Activated T-helper 17 cell treated with anti-CD3 and anti-CD28 coated beads, Interleukin-2, amount 50 U/mL, for 72 hours (primary cell): ENCODE data around the gene PKD2L1. TPM values are rescaled to one million over a fixed set of nuclear protein-coding genes. Genes with fewer than 3 reads are reported as not detected.
A peak's percentile ranks its signal among the peaks of the same experiment; 100 is the strongest.
"Not testable (repeated sequence)": the region's sequence is repeated elsewhere in the genome, so short reads cannot be mapped to it uniquely, and the experiment has no call there.

ENCODE experiments used
- ATAC-seq: fragments of 150-1000 bp; cut with Tn5 transposase; replicated peaks from 2 replicates; pipeline ENCODE4 v1.10.0; 2021; ENCODE audit warnings: mild to moderate bottlenecking, moderate library complexity
- H3K27ac Mint-ChIP-seq: one replicate; pipeline ENCODE4 v1.8.0; 2022; ENCODE audit warnings: mixed read lengths
- H3K27me3 Mint-ChIP-seq: one replicate; pipeline ENCODE4 v1.8.0; 2022; ENCODE audit warnings: mixed read lengths
- H3K36me3 Mint-ChIP-seq: one replicate; pipeline ENCODE4 v1.8.0; 2022; ENCODE audit warnings: low read depth, mild to moderate bottlenecking, mixed read lengths
- H3K4me1 Mint-ChIP-seq: one replicate; pipeline ENCODE4 v1.8.0; 2022; ENCODE audit warnings: mixed read lengths
- H3K4me3 Mint-ChIP-seq: one replicate; pipeline ENCODE4 v1.8.0; 2022; ENCODE audit warnings: mild to moderate bottlenecking, mixed read lengths
- H3K9me3 Mint-ChIP-seq: one replicate; pipeline ENCODE4 v1.8.0; 2022; ENCODE audit warnings: mixed read lengths
- total RNA-seq, 2 donors: library from RNA; stranded (reverse); gene quantifications; one replicate each; pipeline ENCODE4 v1.2.3, GENCODE V29; 2022

Gene PKD2L1
- total RNA-seq, 2 donors from 2014 or later: 0.30 to 0.66 TPM

GRCh38 chr10:100293066-100293465 lies 37.0 kb downstream of the PKD2L1 start:
- Mint-ChIP-seq H3K27me3 (peaks cover 22% of the 10 kb centered on the region), H3K9me3 (no peaks in the 10 kb centered on the region), H3K4me1 (no peaks in the 10 kb centered on the region), H3K4me3 (no peak overlapping the region), H3K36me3 (no peaks in the 10 kb centered on the region), H3K27ac (no peak overlapping the region)
- ATAC-seq: no peak

- peaks cover 20% of the 10 kb centered on the region for H3K27me3 Mint-ChIP-seq
- H3K9me3 Mint-ChIP-seq, ATAC-seq, H3K4me3 Mint-ChIP-seq, H3K36me3 Mint-ChIP-seq, H3K4me1 Mint-ChIP-seq, H3K27ac Mint-ChIP-seq: not testable (repeated sequence)
These were observed 37.7 kb downstream of the PKD2L1 start for GRCh38 chr10:100292300-100292699.

GRCh38 chr10:100291356-100291755 lies 38.7 kb downstream of the PKD2L1 start:
- no peak overlapping the region for H3K4me3 Mint-ChIP-seq
- no peak overlapping the region for H3K27ac Mint-ChIP-seq

DNA sequence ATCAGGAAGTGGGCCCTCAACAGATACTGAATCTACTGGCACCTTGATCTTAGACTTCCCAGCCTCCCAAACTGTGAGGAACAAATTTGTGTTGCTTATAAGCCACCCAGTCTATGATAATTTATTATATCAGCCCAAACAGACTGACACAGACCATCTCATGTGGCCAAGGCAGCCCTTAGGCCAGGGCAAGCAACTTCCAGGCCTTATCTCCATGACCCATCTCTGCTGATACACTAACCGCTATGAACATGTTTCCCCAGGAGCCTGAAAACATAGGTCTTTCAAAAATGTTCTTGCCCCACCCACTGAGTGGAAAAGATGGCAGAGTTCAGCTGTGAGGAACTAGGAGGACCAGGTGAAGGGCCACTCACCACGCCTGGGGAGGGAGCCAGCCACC lies 40.4 kb downstream of the PKD2L1 start:
- Mint-ChIP-seq H3K27ac (no peak overlapping the region), H3K27me3 (peaks cover 3% of the 10 kb centered on the region), H3K4me1 (peaks cover 18% of the 10 kb centered on the region), H3K9me3 (no peaks in the 10 kb centered on the region), H3K36me3 (peaks cover 24% of the 10 kb centered on the region), H3K4me3 (no peak overlapping the region)
- ATAC-seq: no peak

More at GRCh38 chr10:100291356-100291755, 38.7 kb downstream of the PKD2L1 start:
- Mint-ChIP-seq H3K36me3 (peaks cover 6% of the 10 kb centered on the region), H3K9me3 (no peaks in the 10 kb centered on the region), H3K4me1 (peaks cover 6% of the 10 kb centered on the region), H3K27me3 (peaks cover 13% of the 10 kb centered on the region)
- no peak for ATAC-seq

- Mint-ChIP-seq H3K27ac (no peak overlapping the region), H3K36me3 (peaks cover 27% of the 10 kb centered on the region), H3K9me3 (no peaks in the 10 kb centered on the region), H3K4me3 (peak overlapping the region; percentile 99), H3K4me1 (peaks cover 20% of the 10 kb centered on the region), H3K27me3 (no peaks in the 10 kb centered on the region)
- ATAC-seq: no peak
These were observed 41.8 kb downstream of the PKD2L1 start for GRCh38 chr10:100288196-100288595.

- H3K9me3 Mint-ChIP-seq: no peaks in the 10 kb centered on the region
- H3K4me1 Mint-ChIP-seq: peaks cover 20% of the 10 kb centered on the region
- ATAC-seq: no peak
- peak overlapping the region; percentile 99 for H3K27ac Mint-ChIP-seq
- H3K36me3 Mint-ChIP-seq: peaks cover 27% of the 10 kb centered on the region
- H3K27me3 Mint-ChIP-seq: no peaks in the 10 kb centered on the region
- peak overlapping the region; percentile 99 for H3K4me3 Mint-ChIP-seq
These were observed 42.3 kb downstream of the PKD2L1 start for GRCh38 chr10:100287756-100288155.

DNA sequence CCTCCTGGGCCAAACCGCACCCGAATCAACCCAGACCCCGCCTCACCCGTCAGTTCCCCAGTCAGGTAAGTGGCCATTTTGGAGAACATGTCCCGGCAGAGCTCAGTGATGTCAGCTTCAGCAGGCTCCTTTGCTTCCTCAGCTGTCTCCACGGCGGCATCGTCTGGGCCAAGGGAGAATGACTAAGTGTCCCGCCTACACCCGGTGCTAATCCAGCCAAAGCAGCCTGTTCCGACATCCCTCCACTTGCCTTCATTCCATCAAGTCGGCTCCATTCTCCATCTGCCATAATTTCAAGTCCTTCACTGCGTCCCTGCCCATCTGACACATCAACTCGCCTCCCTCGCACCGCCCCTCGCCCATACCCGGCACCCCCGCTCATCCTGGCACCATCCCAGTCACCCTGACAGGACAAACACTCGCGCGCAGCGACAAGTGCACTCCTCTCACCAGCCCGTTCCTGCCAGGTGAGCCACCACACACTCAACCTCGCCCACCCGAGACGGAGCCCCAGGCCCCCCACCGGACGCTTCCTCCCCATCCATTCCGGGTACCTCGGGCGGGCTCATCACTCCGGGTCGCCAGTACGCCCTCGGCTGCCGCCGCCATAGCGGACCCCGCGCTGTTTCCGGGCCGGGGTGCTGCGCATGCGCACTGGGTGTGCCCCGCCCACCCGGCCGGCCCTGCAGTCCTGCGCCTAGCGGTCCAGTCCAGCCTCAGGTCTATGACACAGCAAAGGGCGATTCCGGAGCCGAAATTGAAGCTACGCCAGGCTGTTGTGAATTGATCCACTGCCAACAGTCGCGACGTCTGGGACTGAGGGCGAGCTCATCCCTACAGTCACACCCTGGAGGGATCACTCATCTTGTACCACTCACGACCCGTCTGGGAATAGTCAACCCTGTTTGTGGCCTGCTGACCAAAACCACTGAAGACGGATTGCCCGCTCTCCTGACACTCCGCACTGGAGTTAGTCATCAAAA lies 43.7 kb downstream of the PKD2L1 start, which contains the start of gene BLOC1S2:
Gene BLOC1S2, minus strand, starts transcription at position 630 of the 983 bp plus-strand sequence. Its CDS starts 21 bp downstream, at position 609.
- H3K4me3 Mint-ChIP-seq: peak within 1 kb of the TSS; percentile 99
- peak within 1 kb of the TSS; percentile 99 for H3K27ac Mint-ChIP-seq
- H3K27me3 Mint-ChIP-seq: no peaks in the 10 kb centered on the region
- H3K4me1 Mint-ChIP-seq: peaks cover 20% of the 10 kb centered on the region
- H3K36me3 Mint-ChIP-seq: peaks cover 27% of the 10 kb centered on the region
- ATAC-seq: peak; percentile 90
- no peaks in the 10 kb centered on the region for H3K9me3 Mint-ChIP-seq

GRCh38 chr10:100285326-100285725 lies 44.7 kb downstream of the PKD2L1 start:
- Mint-ChIP-seq H3K4me1 (peaks cover 20% of the 10 kb centered on the region), H3K36me3 (peaks cover 27% of the 10 kb centered on the region), H3K4me3 (peak overlapping the region; percentile 99), H3K27ac (peak overlapping the region; percentile 99)
- not testable (repeated sequence) for ATAC-seq, H3K27me3 Mint-ChIP-seq, H3K9me3 Mint-ChIP-seq

DNA sequence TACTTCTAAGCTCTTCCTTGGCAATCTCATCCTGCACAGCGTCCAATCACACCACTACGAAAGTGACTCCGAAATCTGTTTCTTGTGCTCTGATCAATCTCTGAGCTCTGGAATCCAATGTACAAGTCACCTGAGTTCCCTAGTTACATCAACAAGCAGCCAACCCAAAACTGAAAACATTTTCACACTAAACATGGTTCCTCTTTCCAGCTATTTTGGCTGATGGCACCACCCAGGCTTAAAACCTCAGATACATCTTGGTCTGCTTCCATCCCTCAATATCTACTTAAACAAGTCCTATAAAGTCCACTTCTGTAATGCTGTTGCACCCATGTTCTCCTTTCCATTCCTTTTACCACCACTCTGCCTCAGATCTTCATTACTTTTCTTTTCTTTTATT lies 47.1 kb downstream of the PKD2L1 start:
- Mint-ChIP-seq H3K36me3 (peaks cover 27% of the 10 kb centered on the region), H3K9me3 (no peaks in the 10 kb centered on the region), H3K4me3 (no peak overlapping the region), H3K27me3 (no peaks in the 10 kb centered on the region), H3K4me1 (peaks cover 20% of the 10 kb centered on the region), H3K27ac (no peak overlapping the region)
- no peak for ATAC-seq

DNA sequence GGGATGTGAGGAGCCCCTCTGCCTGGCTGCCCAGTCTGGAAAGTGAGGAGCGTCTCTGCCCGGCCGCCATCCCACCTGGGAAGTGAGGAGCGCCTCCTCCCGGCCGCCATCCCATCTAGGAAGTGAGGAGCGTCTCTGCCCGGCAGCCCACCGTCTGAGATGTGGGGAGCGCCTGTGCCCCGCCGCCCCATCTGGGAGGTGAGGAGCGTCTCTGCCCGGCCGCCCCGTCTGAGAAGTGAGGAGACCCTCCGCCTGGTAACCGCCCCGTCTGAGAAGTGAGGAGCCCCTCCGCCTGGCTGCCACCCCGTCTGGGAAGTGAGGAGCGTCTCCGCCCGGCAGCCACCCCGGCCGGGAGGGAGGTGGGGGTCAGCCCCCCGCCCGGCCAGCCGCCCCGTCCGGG lies 53.1 kb downstream of the PKD2L1 start:
- not testable (repeated sequence) for H3K27me3 Mint-ChIP-seq, ATAC-seq, H3K4me3 Mint-ChIP-seq, H3K9me3 Mint-ChIP-seq, H3K27ac Mint-ChIP-seq, H3K4me1 Mint-ChIP-seq
- peaks cover 37% of the 10 kb centered on the region for H3K36me3 Mint-ChIP-seq

DNA sequence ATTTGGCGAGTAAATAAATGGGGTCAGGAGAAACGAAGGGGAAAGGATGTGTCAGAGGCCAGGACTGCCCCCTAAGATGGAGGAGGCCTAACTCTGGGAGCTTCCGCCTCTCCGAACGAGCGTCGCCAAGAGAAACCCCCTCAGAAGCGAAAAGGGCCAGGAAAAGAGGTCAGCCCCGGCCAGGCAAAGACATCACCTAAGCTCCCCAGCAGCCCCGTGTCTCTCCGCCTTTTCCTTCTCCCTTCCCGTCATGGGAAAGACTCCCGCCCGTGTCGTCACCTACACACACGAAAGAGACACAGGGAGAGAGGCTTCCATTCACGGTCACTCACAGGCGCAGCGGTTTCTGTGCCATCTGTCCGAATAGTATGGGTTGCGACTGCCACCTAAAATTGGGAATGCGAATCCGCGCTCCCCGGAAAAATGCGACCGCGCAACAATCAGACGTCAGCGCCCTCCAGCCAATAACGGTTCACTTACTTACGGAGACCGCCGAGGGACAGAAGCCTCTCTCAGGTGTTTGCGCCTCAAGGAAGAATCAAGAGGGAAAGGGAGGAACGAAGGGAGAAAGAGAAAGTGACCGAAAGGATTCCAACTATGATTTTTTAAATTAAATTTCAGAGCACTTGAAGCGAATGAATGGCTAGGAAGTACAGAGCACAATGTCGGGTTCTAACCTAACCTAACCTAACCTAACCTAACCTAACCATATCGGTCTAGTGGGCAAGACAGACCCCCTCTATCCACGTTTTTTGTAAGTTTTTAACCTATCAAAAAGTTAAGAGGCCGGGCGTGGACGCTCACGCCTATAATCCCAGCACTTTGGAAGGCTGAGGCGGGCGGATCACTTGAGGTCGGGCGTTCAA lies 62.6 kb downstream of the PKD2L1 start, which contains the start of gene CWF19L1:
Gene CWF19L1, minus strand, starts transcription at position 400 of the 866 bp plus-strand sequence. Its CDS starts 45 bp downstream, at position 355.
- Mint-ChIP-seq H3K9me3 (no peaks in the 10 kb centered on the region), H3K27ac (peak within 1 kb of the TSS; percentile 99), H3K4me3 (peak within 1 kb of the TSS; percentile 97), H3K36me3 (peaks cover 25% of the 10 kb centered on the region), H3K27me3 (no peaks in the 10 kb centered on the region), H3K4me1 (peaks cover 8% of the 10 kb centered on the region)
- ATAC-seq: peak; percentile 95

DNA sequence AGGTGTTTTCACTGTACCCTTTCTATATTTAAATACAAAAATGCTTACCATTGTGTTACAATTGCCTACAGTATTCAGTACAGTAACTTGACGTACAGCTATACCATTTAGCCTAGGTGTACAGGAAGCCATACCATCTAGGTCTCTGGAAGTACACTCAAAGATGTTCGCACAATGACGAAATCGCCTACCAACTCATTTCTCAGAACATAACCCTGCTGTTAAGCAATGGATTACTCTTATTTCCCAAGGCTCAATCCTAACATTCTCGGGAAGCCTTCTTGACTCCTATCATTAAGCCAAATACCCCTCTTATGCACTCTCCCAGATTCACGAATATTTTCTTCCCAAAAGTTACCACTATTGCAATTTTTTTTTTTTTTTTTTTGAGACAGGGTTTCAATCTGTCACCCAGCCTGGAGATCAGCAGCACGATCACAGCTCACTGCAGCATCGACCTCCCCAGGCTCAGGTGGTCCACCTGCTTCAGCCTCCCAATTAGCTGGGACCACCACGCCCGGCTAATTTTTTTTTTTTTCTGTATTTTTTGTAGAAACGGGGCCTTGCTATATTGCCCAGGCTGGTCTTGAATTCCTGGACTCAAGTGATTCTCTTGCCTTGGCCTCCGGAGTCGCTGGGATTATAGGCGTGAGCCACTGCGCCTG lies 64.1 kb downstream of the PKD2L1 start:
- Mint-ChIP-seq H3K36me3 (peaks cover 40% of the 10 kb centered on the region), H3K9me3 (no peaks in the 10 kb centered on the region), H3K27ac (peak overlapping the region; percentile 33), H3K4me3 (peak overlapping the region; percentile 97), H3K4me1 (peaks cover 14% of the 10 kb centered on the region), H3K27me3 (no peaks in the 10 kb centered on the region)
- no peak for ATAC-seq

GRCh38 chr10:100254191-100254590 lies 75.8 kb downstream of the PKD2L1 start:
- no peak overlapping the region for H3K4me3 Mint-ChIP-seq
- H3K27me3 Mint-ChIP-seq: no peaks in the 10 kb centered on the region
- peaks cover 98% of the 10 kb centered on the region for H3K36me3 Mint-ChIP-seq
- no peak for ATAC-seq
- H3K4me1 Mint-ChIP-seq: peaks cover 4% of the 10 kb centered on the region
- H3K9me3 Mint-ChIP-seq: no peaks in the 10 kb centered on the region
- H3K27ac Mint-ChIP-seq: no peak overlapping the region

GRCh38 chr10:100253041-100253440 lies 77.0 kb downstream of the PKD2L1 start:
- Mint-ChIP-seq H3K27me3 (no peaks in the 10 kb centered on the region), H3K36me3 (peaks cover 98% of the 10 kb centered on the region), H3K9me3 (no peaks in the 10 kb centered on the region), H3K27ac (no peak overlapping the region), H3K4me1 (peaks cover 4% of the 10 kb centered on the region), H3K4me3 (no peak overlapping the region)
- no peak for ATAC-seq
